ENCODE measurements around the gene PGC. TPM values are rescaled to one million over a fixed set of nuclear protein-coding genes. Genes with fewer than 3 reads are reported as not detected.

Gene PGC
- total RNA-seq, 4 donors from 2014 or later, result 1.5 TPM; not detected in 3

- in situ Hi-C loops (cut with MboI; ENCODE audit: low pct_ligation_motif_present in 1 of 4, low pct_unique_long_range_greater_than_20kb in 1 of 4, low sequenced_read_pairs in 3 of 4) (no loop called here), intact Hi-C loops (cut with DNase I; ENCODE audit: low total_unique reads) (no loop called here)
- TF ChIP-seq POLR2AphosphoS5 (IDR thresholded peaks at IDR 0.05) (no peak), EP300 (IDR thresholded peaks at IDR 0.05; ENCODE audit: low read depth) (no peak), CTCF (IDR thresholded peaks at IDR 0.05) (no peak), POLR2A (IDR thresholded peaks at IDR 0.05) (no peak)
- no peaks in the 10 kb centered on the region for H3K9me3 ChIP-seq
- peak overlapping the region; percentile 30 to 64 (median 56) for H3K27ac ChIP-seq
- WGBS, 2 donors (ENCODE audit: low coverage in 1 of 2), result 53% methylated on average over 7 of the region's 7 CpGs; no CpG with 5 or more reads in 1 of the 2 donors
- no peaks in the 10 kb centered on the region for H3K27me3 ChIP-seq
- no peaks in the 10 kb centered on the region for H3K36me3 ChIP-seq
- DNase-seq, result no peak
- H3K4me1 ChIP-seq, result peaks cover 43 to 75% (median 56%) of the 10 kb centered on the region in 4 donors
- no peak overlapping the region for H3K4me3 ChIP-seq
Measured at GRCh38 chr6:41728954-41729353, 18.2 kb downstream of the PGC start.

GRCh38 chr6:41728073-41728936 lies 18.9 kb downstream of the PGC start:
- no peaks in the 10 kb centered on the region for H3K27me3 ChIP-seq
- in situ Hi-C loops (cut with MboI; ENCODE audit: low pct_ligation_motif_present in 1 of 4, low pct_unique_long_range_greater_than_20kb in 1 of 4, low sequenced_read_pairs in 3 of 4), result no loop called here
- peak overlapping the region; percentile 53 to 64 (median 56) for H3K27ac ChIP-seq
- no peaks in the 10 kb centered on the region for H3K9me3 ChIP-seq
- no peak overlapping the region for H3K4me3 ChIP-seq
- no peaks in the 10 kb centered on the region for H3K36me3 ChIP-seq
- DNase-seq, result peak; percentile 77
- intact Hi-C loops (cut with DNase I; ENCODE audit: low total_unique reads), result no loop called here
- TF ChIP-seq POLR2AphosphoS5 (IDR thresholded peaks at IDR 0.05), result peak in 1 of 3 donors; percentile 54
- no peak for TF ChIP-seq CTCF (IDR thresholded peaks at IDR 0.05)
- TF ChIP-seq POLR2A (IDR thresholded peaks at IDR 0.05), result peak; percentile 47
- WGBS, 2 donors (ENCODE audit: low coverage in 1 of 2), result 58% methylated on average over 19 of the region's 19 CpGs; no CpG with 5 or more reads in 1 of the 2 donors
- peaks cover 37 to 75% (median 54%) of the 10 kb centered on the region in 4 donors for H3K4me1 ChIP-seq

DNA sequence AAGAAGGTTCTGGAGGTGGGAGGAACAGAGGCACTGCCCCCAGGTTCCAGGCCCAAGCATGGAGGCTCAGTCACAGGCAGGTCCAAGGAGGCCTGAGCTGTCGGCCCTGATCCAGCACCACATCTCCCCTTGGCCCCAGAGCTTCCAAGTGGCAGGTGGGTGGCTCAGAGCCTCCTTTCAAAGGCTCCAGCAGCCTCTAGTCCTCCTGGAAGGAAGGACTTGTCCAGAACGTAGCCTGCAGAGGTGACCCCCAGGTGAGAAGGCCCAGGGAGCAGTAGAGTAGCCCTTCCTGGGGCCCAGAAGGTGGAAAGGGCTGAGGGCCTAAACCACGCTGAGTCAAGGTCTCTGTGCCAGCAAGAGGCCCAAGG lies 19.5 kb downstream of the PGC start:
- TF ChIP-seq CTCF (IDR thresholded peaks at IDR 0.05) (no peak), POLR2A (IDR thresholded peaks at IDR 0.05) (no peak), EP300 (IDR thresholded peaks at IDR 0.05; ENCODE audit: low read depth) (no peak)
- intact Hi-C loops (cut with DNase I; ENCODE audit: low total_unique reads), result no loop called here
- Histone ChIP-seq H3K36me3 (no peaks in the 10 kb centered on the region), H3K4me1 (peaks cover 31 to 69% (median 50%) of the 10 kb centered on the region in 4 donors), H3K27ac (peak overlapping the region; percentile 53 to 64 (median 56)), H3K4me3 (no peak overlapping the region), H3K27me3 (no peaks in the 10 kb centered on the region), H3K9me3 (no peaks in the 10 kb centered on the region)
- in situ Hi-C loops (cut with MboI; ENCODE audit: low pct_ligation_motif_present in 1 of 4, low pct_unique_long_range_greater_than_20kb in 1 of 4, low sequenced_read_pairs in 3 of 4), result no loop called here
- WGBS, 2 donors (ENCODE audit: low coverage in 1 of 2), result 79% methylated on average over 3 of the region's 3 CpGs; no CpG with 5 or more reads in 1 of the 2 donors
- DNase-seq, result no peak

- H3K4me1 ChIP-seq, result peaks cover 29 to 63% (median 46%) of the 10 kb centered on the region in 4 donors
- in situ Hi-C loops (cut with MboI; ENCODE audit: low pct_ligation_motif_present in 1 of 4, low pct_unique_long_range_greater_than_20kb in 1 of 4, low sequenced_read_pairs in 3 of 4) (no loop called here), intact Hi-C loops (cut with DNase I; ENCODE audit: low total_unique reads) (no loop called here)
- no peaks in the 10 kb centered on the region for H3K9me3 ChIP-seq
- WGBS, 2 donors (ENCODE audit: low coverage in 1 of 2), result 72 to 100% methylated on average over 1 to 7 of the region's 7 CpGs
- no peaks in the 10 kb centered on the region for H3K27me3 ChIP-seq
- no peak overlapping the region for H3K27ac ChIP-seq
- H3K4me3 ChIP-seq, result no peak overlapping the region
- no peaks in the 10 kb centered on the region for H3K36me3 ChIP-seq
- TF ChIP-seq CTCF (IDR thresholded peaks at IDR 0.05) (no peak), EP300 (IDR thresholded peaks at IDR 0.05; ENCODE audit: low read depth) (no peak), POLR2A (IDR thresholded peaks at IDR 0.05) (no peak), POLR2AphosphoS5 (IDR thresholded peaks at IDR 0.05) (no peak)
- DNase-seq, result no peak
Measured at GRCh38 chr6:41726876-41727275, 20.3 kb downstream of the PGC start.
